Anterior cingulate cortex (tissue), 58 donors: ENCODE data around the gene OR1A1.
"Not testable (repeated sequence)": the region's sequence is repeated elsewhere in the genome, so short reads cannot be mapped to it uniquely, and the experiment has no call there.

Experiments
- DNase-seq, 58 donors: peaks; one replicate each; lab custom pipeline; 2025; lab: John Stamatoyannopoulos, UW

Gene OR1A1, protein sequence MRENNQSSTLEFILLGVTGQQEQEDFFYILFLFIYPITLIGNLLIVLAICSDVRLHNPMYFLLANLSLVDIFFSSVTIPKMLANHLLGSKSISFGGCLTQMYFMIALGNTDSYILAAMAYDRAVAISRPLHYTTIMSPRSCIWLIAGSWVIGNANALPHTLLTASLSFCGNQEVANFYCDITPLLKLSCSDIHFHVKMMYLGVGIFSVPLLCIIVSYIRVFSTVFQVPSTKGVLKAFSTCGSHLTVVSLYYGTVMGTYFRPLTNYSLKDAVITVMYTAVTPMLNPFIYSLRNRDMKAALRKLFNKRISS

DNA sequence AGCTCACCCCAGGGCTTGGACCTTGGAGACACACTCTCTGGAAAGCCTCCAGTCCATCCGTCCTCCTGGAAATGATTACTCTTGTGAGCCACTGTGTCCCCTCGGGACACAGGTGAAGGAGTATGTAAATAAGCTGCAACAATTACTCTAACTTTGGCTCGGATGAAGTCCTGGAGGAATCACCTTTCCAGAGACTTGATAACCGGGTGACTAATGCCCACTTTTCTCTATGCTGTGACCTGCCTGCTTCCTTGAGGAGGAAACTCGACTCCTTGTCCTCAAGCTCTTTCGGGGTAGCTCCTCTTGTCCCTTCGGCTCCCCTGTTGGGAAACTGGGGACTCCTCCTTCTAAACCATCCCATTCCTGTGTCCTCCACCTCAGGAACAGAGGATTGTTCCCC is at the start of gene OR1A1:
OR1A1 (plus strand) TSS at position 301 of the 400 bp plus-strand sequence. CDS start 7,954 bp downstream, outside the sequence.
- no peak for DNase-seq

DNA sequence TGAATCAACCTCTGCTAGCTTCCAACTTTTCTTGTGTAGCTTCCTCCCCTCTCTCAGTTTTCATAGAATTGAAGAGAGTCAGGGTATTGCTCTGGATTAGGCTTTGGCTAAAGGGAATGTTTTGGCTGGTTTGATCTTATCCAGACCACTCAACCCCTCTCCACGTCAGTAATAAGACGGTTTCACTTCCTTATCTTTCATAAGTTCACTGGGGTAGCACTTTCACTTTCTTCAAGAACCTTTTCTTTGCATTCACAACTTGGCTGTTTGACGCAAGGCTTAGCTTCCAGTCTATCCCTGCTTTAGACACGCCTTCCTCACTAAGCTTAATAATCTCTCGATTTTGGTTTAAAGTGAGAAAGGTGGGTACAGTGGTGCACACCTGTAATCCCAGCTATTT is 39.9 kb upstream of the OR1A1 start:
- DNase-seq, result no peak

DNA sequence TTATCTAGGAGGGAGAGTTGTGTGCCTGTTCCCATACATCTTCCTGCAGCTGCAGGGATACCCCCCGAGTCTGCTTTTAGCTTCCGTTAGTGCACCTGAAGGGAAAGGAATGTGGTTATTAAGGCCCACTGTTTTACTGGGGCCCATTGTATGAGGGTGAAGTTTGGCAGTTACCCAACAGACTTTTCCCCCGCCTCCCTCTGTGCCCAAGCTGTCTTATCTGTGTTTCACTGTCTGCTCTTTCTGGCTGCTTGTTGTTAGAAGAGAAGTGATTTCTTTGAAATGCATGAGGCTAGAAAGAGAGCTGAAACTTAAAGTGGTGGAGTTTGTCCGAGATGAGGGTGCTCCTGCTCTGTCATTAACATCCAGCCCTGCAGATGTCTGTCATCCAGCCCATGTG is 17.5 kb upstream of the OR1A1 start:
- no peak for DNase-seq

DNA sequence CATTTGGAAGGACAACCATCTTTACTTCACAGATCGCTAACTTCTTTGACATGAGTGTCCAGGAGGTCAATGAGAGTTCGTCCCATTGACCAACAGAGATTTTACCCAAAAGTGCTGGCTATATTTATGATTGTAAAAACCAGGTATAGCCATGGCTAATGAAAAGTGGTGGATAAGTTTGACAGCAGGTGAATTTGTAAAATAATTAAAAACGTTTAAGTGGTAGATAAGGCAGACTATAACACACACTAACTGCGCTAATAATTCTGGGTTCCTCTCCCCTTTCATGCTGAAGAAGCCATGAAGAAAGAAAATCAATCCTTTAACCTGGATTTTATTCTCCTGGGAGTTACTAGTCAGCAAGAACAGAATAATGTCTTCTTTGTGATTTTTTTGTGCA is 10.2 kb upstream of the OR1A1 start, which contains the start of gene OR1A2:
OR1A2 (plus strand) TSS at position 301 of the 400 bp plus-strand sequence; CDS start at position 301, 0 bp downstream.
- DNase-seq, result no peak

DNA sequence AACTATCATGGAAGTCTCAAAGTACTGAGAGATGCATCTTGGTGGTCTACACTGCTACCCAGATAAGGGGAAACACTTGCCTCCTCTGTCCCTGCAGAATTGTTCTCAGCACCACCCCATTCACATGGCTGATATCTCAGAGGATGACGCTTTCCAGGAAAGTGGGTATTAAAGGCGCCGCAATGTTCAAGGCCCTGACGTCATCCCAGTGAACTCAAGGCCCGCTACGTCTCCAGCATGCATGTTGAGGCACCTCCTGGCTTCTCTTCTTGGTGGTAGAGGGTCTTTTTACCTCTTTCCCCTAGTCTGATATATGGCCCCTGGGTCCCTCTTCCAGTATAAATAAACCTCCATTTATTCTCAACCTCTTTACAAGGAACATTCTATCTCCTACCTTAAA is 1.0 kb downstream of the OR1A1 start:
- DNase-seq, result no peak

DNA sequence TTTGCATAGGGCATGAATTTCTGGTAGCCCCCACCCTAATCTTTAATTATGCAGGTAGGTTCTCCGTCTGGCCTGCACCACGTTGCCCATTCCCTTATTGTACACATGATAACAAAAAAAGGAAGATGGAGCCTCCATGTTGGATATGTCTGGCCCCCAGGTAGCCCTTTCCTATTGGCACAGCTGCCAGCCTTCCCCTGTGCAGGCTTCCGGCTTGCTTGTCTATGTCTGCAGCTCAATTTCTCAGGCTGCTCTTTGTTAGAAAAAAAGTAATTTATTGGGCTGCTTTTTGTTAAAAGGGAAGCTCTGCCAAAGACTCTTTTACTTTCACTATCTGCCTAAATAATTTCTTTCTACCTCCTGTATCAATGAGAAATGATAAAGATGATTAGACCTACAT is 5.5 kb downstream of the OR1A1 start:
- no peak for DNase-seq

DNA sequence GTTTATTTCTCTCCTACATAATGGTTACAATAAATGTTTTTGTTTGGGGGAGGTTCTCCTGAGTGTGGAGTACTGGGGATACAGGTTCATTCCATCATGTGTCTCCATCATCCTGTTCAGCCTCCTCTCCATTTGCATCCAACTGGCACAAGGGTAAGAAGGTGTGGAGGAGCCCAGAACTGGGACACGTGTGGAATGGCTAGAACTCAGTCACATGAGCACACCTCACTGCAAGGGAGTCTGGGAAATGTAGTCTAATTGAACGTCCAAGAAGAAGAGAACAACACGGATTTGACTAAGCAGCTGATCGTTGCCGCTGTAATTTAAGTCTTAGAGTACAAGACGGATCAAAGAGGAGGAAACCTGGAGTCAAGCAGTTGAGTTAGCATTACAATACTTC is 6.1 kb downstream of the OR1A1 start:
- no peak for DNase-seq

DNA sequence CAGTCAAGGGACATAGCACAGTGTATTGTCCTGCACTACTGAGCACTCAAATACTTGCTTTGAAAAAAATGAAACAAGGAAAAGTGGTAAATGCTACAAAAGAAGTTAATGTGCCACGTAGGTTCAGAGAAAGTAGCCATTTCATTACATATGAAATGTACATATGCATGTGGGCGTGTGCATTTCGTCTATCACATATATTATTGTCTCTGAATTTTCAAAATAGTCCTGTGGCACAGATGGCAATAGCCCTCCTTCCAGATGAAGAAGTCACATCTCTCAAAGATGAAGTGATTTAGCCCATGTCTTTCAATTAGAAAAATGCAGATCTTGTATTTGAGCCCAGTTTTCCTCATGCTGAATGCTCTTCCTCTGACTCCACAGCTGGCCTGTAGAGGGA is 12.5 kb downstream of the OR1A1 start:
- DNase-seq, result not testable (repeated sequence)

DNA sequence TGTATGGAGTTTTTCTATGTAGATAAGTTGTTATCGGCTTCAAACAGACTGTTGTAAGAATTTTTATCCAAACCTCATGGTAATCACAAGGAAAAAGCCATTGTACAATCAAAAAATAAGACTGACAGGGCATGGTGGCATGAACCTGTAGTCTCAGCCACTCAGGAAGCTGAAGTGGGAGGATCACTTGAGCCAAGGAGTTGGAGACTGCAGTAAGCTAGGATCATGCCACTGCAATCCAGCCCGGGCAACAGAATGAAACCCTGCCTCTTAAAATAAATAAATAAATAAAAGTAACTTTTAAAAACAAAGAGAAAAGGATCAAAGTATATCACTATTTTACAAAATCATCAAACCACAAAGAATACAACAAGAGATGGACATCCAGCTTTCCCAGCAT is 14.4 kb downstream of the OR1A1 start:
- no peak for DNase-seq

DNA sequence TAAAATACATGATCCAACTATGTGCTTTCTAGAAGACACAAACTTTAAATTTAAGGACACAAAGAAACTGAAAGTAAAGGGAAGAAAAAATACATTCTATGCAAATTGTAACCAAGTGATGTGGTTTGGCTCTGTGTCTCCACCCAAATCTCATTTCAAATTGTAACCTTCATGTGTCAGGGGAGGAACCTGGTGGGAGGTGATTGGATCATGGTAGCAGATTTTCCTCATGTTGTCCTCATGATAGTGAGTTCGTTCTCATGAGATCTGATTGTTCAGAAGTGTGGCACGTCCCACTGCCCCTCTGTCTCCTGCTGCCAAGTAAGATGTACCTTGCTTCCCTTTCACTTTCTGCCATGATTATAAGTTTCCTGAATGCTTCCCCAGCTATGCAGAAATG is 15.0 kb downstream of the OR1A1 start:
- no peak for DNase-seq

DNA sequence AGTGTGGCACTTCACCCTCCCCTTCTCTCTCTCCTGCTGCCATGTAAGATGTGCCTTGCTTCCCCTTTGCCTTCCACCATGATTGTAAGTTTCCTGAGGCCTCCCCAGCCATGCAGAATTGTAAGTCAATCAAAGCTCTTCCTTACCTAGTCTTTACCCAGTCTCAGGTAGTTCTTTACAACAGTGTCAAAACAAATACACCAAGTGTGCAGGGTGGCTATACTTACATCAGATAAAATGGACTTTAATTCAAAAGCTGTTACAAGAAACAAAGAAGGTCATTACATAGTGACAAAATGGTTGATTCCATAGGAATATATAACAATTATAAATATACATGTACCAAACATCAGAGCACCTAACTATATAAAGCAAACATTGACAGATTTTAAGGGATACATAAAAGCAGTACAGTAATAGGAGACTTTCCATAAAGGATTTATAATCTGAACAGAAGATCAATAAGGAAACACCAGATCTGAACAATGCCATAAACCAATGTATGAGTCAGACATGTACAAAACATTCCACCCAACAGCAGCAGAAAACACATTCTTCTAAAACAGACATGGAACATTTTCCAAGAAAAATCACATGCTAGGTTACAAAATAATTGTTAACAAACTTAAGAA is 17.4 kb downstream of the OR1A1 start:
- DNase-seq, result not testable (repeated sequence)

DNA sequence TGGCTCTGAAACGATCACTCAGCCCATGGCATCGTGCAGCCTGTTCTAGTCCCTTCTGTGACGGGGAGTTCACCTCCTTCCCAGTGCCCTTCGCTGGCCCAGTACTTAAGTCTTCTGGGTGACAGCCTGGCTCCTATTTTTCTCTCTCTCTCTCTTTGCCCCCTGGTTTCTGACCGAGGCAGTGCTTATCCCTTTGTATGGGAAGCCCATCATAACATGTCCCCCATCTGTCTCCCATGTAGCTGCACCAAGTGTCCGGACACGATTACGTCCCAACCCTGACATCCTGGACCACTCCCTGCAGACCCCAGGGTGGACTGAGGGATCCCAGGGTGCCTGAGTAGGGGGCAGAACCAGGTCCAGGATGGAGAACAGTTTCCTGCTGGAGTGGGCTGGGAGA is 24.8 kb downstream of the OR1A1 start:
- DNase-seq, result not testable (repeated sequence)

DNA sequence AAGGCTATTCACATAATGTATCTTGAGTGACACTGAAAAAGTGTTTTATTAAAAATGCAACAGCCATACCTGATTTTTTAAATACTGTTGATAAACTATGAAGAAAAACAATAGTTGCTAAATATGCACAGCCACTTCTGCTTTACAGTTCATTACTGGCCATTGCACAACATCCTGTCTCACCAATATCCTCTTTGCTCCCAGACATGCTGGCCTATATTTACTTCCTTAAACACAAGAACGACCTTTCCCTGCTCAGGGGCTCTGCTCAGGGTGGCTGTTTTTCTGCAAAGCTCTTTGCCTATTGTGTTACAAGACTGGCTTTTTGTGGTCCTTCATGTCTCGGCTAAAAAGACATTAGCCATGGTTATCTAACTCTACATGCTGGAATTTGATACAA is 31.2 kb downstream of the OR1A1 start:
- DNase-seq, result peak in 1 of 58 donors; percentile 7

DNA sequence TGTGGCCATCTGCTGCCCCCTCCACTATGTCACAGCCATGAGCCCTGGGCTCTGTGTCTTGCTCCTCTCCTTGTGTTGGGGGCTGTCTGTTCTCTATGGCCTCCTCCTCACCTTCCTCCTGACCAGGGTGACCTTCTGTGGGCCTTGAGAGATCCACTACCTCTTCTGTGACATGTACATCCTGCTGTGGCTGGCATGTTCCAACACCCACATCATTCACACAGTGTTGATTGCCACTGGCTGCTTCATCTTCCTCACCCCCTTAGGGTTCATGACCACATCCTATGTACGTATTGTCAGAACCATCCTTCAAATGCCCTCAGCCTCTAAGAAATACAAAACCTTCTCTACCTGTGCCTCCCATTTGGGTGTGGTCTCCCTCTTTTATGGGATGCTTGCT is 33.6 kb downstream of the OR1A1 start:
- DNase-seq, result not testable (repeated sequence)

DNA sequence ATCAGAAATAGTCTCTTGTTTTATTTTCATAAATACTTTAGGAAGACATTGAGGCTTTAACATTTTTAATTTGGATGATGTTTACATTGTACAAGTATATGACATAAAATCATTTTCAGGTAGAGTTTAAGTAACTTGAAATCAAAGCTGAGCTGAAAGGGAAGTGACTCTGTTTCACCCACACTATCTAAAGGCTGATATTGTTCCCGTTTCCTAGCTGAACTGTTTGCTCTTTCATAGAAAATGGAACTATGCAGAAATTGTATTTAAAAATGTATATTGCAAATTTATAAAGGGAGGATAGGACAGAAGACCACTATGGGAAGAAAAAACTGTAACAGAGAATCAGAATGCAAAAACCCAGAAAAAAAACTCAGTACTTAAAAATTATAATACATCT is 37.4 kb downstream of the OR1A1 start:
- not testable (repeated sequence) for DNase-seq

DNA sequence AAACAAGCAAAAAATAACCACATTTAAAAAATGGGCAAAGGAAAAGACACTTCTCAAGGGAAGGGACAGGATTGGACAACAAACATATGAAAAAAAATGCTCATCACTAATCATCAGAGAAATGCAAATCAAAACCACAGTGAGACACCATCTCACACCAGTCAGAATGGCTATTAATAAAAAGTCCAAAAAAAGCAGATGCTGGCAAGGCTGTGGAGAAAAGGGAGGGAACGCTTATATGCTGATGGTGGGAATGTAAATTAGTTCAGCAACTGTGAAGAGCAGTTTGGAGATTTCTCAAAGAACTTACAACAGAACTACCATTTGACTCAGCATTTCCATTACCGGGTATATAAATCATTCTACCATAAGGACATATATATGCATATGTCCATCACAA is 41.5 kb downstream of the OR1A1 start:
- DNase-seq, result not testable (repeated sequence)

DNA sequence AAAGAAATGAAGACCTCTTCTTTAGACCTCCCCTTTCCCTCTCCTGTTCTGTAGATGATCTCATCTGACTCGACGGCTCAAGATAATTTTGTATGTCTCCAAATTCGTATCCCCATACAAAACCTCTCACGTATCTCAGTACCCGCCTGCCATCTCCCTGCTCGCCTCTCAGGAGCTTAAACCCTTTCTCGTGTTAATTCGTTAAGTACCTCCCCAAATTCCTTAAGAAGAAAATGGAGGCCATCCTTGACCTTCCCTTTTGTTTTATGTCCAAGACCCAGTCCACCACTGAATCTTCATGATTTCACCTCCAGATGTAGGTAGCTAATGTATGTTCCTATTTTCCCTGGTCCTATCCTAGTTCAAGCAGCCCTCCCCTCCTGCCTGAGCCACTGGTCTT is 49.1 kb downstream of the OR1A1 start:
- no peak for DNase-seq

DNA sequence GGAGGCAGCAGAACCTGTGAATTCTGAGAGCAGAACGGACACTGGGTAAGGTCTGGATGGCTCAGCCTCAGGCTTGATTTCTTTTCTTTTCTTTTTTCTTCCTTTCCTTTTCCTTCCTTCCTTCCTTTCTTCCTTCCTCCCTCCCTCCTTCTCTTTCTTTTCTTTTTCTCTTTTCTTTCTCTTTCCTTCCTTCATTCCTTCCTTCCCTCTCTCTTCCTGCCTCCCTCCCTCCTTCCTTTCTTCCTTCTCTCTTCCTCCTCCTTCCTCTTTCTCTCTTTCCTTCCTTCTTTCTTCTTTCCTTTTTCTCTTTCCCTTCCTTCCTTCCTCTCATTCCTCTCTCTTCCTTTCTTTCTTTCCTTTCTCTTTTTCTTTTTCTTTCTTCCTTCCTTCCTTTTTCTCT is 52.7 kb downstream of the OR1A1 start:
- no peak for DNase-seq

DNA sequence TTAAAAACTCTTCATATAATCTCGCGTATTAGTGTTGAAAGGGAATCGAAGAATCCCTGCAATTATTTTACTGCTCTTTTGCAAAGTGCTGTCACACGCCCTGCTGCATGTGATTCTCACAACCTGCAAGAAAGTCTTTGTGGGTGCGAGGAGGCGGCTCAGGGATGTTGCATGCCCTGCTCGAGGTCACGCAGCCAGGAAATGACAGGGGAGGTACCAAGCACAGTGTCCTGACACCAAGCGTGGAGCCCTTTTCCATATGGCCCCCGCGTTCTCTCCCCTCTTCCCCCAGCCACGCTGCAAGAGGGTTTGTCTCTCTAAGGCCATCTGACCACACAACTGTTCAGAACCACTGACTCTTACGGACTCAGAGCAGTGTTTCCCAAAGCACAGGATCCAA is 53.1 kb downstream of the OR1A1 start:
- DNase-seq, result no peak
